Endodermal cell (in vitro differentiated cells): ENCODE results near the gene PDGFRB. TPM values are rescaled to one million over a fixed set of nuclear protein-coding genes. Genes with fewer than 3 reads are reported as not detected.

ENCODE experiments used
- DNase-seq: peaks from one replicate; pipeline ENCODE4 v3.0.0-alpha.2; 2017
- H3K27ac ChIP-seq: 2 replicates; pipeline ENCODE4 v1.5.1; 2013; ENCODE audit warnings: mild to moderate bottlenecking, low read depth, low read length, moderate library complexity
- H3K27me3 ChIP-seq: 2 replicates; pipeline ENCODE4 v1.6.1; 2013; ENCODE audit warnings: mild to moderate bottlenecking, low read length, moderate library complexity; ENCODE audit not compliant: insufficient read depth, control insufficient read depth, poor library complexity, severe bottlenecking
- H3K36me3 ChIP-seq: 2 replicates; pipeline ENCODE4 v1.7.0; 2013; ENCODE audit warnings: mild to moderate bottlenecking, low read length, moderate library complexity; ENCODE audit not compliant: control insufficient read depth, insufficient read depth
- H3K4me1 ChIP-seq: one replicate; pipeline ENCODE4 v1.7.0; 2013; ENCODE audit warnings: low read length; ENCODE audit not compliant: control insufficient read depth, insufficient read depth
- H3K4me3 ChIP-seq: 2 replicates; pipeline ENCODE4 v1.5.1; 2013; ENCODE audit warnings: mild to moderate bottlenecking, low read length, moderate library complexity
- H3K9ac ChIP-seq: 2 replicates; pipeline ENCODE4 v1.6.1; 2013; ENCODE audit warnings: mild to moderate bottlenecking, low read length, moderate library complexity; ENCODE audit not compliant: poor library complexity, severe bottlenecking; ENCODE audit errors: extremely low read depth
- H3K9me3 ChIP-seq: 2 replicates; pipeline ENCODE4 v1.6.1; 2013; ENCODE audit warnings: mild to moderate bottlenecking, low read length, moderate library complexity; ENCODE audit not compliant: control insufficient read depth
- H3K27ac Mint-ChIP-seq: 2 replicates; pipeline ENCODE4 v1.8.0; 2020; ENCODE audit warnings: mixed read lengths
- H3K27me3 Mint-ChIP-seq: 2 replicates; pipeline ENCODE4 v1.8.0; 2021; ENCODE audit warnings: mild to moderate bottlenecking, mixed read lengths; ENCODE audit not compliant: insufficient read depth
- H3K36me3 Mint-ChIP-seq: 2 replicates; pipeline ENCODE4 v1.8.0; 2020; ENCODE audit warnings: low read depth, mixed read lengths
- H3K4me1 Mint-ChIP-seq: 2 replicates; pipeline ENCODE4 v1.8.0; 2020; ENCODE audit warnings: mixed read lengths
- H3K4me3 Mint-ChIP-seq: 2 replicates; pipeline ENCODE4 v1.8.0; 2020; ENCODE audit warnings: mild to moderate bottlenecking, moderate library complexity, mixed read lengths
- H3K9me3 Mint-ChIP-seq: 2 replicates; pipeline ENCODE4 v1.8.0; 2020; ENCODE audit warnings: mild to moderate bottlenecking, mixed read lengths
- WGBS, 2 experiments: methylation state at CpG; one replicate each; pipeline versions ENCODE4 v1.1.5 to v1.1.7; 2013; ENCODE audit warnings: missing lambda C conversion rate in 2 of 2, mixed read lengths in 1 of 2; ENCODE audit not compliant: insufficient coverage in 1 of 2, insufficient read length in 1 of 2; 5-methylcytosine and 5-hydroxymethylcytosine counted together
- total RNA-seq, 2 donors: library from RNA; stranded (reverse); fragmentation: NEBNext Ultra II Directional in 1 of 2; extraction: Animal tissue kit (Norgen Biotek cat#: 25700) in 1 of 2; gene quantifications; 2 replicates in 1 of 2; 3 replicates in 1 of 2; pipeline ENCODE4 v1.2.1, GENCODE V29; 2021
- TF ChIP-seq, protein P1 (sequence below): fragments of 200-600 bp; sonication (generic); conservative IDR thresholded peaks from 2 replicates; pipeline ENCODE4 v1.5.0; 2021; ENCODE audit warnings: antibody characterized with exemption, mild to moderate bottlenecking

PDGFRB gene
- total RNA-seq, 2 donors from 2014 or later, result 4.1 to 6.5 TPM

DNA sequence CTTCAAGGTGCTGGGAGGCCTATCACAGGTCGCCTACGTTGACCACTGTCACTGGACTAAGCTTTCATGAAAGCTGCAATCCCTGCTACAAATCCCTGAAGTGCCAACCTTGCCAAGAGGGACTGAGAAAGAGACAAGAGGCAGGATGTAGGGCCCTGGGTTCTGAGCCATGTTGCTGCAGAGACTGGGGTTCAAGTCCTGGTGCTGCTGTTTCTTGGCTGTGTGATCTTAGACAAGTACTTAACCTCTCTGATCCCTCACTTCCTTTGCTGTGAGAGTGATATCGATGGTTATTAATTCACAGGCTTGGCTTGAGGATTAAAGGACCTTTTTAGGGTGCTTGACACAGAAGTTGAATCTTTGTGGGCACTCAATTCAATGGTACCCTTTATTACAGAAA is 84.8 kb downstream of the PDGFRB start:
- Histone ChIP-seq H3K27ac (no peak overlapping the region), H3K27me3 (peaks cover 12% of the 10 kb centered on the region), H3K9ac (no peak overlapping the region), H3K9me3 (no peaks in the 10 kb centered on the region), H3K4me3 (no peak overlapping the region), H3K4me1 (no peaks in the 10 kb centered on the region), H3K36me3 (no peaks in the 10 kb centered on the region)
- Mint-ChIP-seq H3K27me3 (peaks cover 4% of the 10 kb centered on the region), H3K36me3 (no peaks in the 10 kb centered on the region), H3K27ac (no peak overlapping the region), H3K9me3 (no peaks in the 10 kb centered on the region), H3K4me1 (no peaks in the 10 kb centered on the region), H3K4me3 (no peak overlapping the region)
- 91 to 97% methylated on average over 3 of the region's 3 CpGs for whole genome bisulfite sequencing, 2 experiments
- peak; percentile 26 for DNase-seq
- TF ChIP-seq, protein P1, sequence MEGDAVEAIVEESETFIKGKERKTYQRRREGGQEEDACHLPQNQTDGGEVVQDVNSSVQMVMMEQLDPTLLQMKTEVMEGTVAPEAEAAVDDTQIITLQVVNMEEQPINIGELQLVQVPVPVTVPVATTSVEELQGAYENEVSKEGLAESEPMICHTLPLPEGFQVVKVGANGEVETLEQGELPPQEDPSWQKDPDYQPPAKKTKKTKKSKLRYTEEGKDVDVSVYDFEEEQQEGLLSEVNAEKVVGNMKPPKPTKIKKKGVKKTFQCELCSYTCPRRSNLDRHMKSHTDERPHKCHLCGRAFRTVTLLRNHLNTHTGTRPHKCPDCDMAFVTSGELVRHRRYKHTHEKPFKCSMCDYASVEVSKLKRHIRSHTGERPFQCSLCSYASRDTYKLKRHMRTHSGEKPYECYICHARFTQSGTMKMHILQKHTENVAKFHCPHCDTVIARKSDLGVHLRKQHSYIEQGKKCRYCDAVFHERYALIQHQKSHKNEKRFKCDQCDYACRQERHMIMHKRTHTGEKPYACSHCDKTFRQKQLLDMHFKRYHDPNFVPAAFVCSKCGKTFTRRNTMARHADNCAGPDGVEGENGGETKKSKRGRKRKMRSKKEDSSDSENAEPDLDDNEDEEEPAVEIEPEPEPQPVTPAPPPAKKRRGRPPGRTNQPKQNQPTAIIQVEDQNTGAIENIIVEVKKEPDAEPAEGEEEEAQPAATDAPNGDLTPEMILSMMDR, result no peak

GRCh38 chr5:150069672-150070627 is 85.7 kb downstream of the PDGFRB start:
- no peak overlapping the region for H3K9ac ChIP-seq
- TF ChIP-seq, protein P1, result peak; percentile 51
- WGBS, 2 experiments, result 89 to 90% methylated on average over 3 to 20 of the region's 25 CpGs
- Mint-ChIP-seq H3K36me3 (no peaks in the 10 kb centered on the region), H3K4me1 (no peaks in the 10 kb centered on the region), H3K4me3 (no peak overlapping the region), H3K27ac (no peak overlapping the region), H3K9me3 (no peaks in the 10 kb centered on the region), H3K27me3 (peaks cover 4% of the 10 kb centered on the region)
- DNase-seq, result peak; percentile 71
- no peak overlapping the region for H3K27ac ChIP-seq
- H3K9me3 ChIP-seq, result no peaks in the 10 kb centered on the region
- no peaks in the 10 kb centered on the region for H3K36me3 ChIP-seq
- H3K4me3 ChIP-seq, result no peak overlapping the region
- H3K27me3 ChIP-seq, result peaks cover 6% of the 10 kb centered on the region
- no peaks in the 10 kb centered on the region for H3K4me1 ChIP-seq

GRCh38 chr5:150068961-150069645 is 86.5 kb downstream of the PDGFRB start:
- no peak overlapping the region for H3K4me3 Mint-ChIP-seq
- TF ChIP-seq, protein P1, result no peak
- no peak overlapping the region for H3K27ac Mint-ChIP-seq
- H3K9ac ChIP-seq, result no peak overlapping the region
- 90 to 92% methylated on average over 8 to 12 of the region's 12 CpGs for WGBS, 2 experiments
- no peaks in the 10 kb centered on the region for H3K9me3 ChIP-seq
- no peaks in the 10 kb centered on the region for H3K9me3 Mint-ChIP-seq
- H3K36me3 ChIP-seq, result no peaks in the 10 kb centered on the region
- H3K4me3 ChIP-seq, result no peak overlapping the region
- H3K27me3 ChIP-seq, result no peaks in the 10 kb centered on the region
- peaks cover 4% of the 10 kb centered on the region for H3K27me3 Mint-ChIP-seq
- H3K4me1 Mint-ChIP-seq, result no peaks in the 10 kb centered on the region
- no peak overlapping the region for H3K27ac ChIP-seq
- H3K4me1 ChIP-seq, result no peaks in the 10 kb centered on the region
- DNase-seq, result peak; percentile 50
- no peaks in the 10 kb centered on the region for H3K36me3 Mint-ChIP-seq
